Measurements from ENCODE around the gene HSPB6. TPM values are rescaled to one million over a fixed set of nuclear protein-coding genes. Genes with fewer than 3 reads are reported as not detected.

HSPB6 gene
- total and polyA plus RNA-seq, 2 of the 8 experiments (the other 6 are each of a cell fraction or from before 2014, with no cell fraction given), result 0.91 TPM; not detected in 1

GRCh38 chr19:35729021-35729420 lies 27.8 kb downstream of the HSPB6 start (continued):
- no peak for TF ChIP-seq CHD7 (IDR thresholded peaks at IDR 0.05; ENCODE audit: insufficient replicate concordance, low read length)
- TF ChIP-seq POLR2A (IDR thresholded peaks at IDR 0.05; ENCODE audit: control extremely low read depth in 1 of 2, low read depth in 2 of 2, low read length in 2 of 2), result no peak
- no peak for TF ChIP-seq EZH2 (IDR thresholded peaks at IDR 0.05; ENCODE audit: low read depth, low read length, severe bottlenecking)
- TF ChIP-seq ZNF274 (IDR thresholded peaks at IDR 0.05; ENCODE audit: borderline replicate concordance, extremely low read depth, low read length), result no peak
- no peak for TF ChIP-seq TAF1 (IDR thresholded peaks at IDR 0.05; ENCODE audit: low read depth, low read length)
- TF ChIP-seq GTF2F1 (IDR thresholded peaks at IDR 0.05; ENCODE audit: borderline replicate concordance, low read depth, low read length), result no peak
- TF ChIP-seq TAF7 (optimal IDR thresholded peaks at IDR 0.05; ENCODE audit: borderline replicate concordance, low read depth, low read length), result no peak
- no peak for TF ChIP-seq EP300 (IDR thresholded peaks at IDR 0.05; ENCODE audit: borderline replicate concordance in 1 of 2, low read depth in 2 of 2, low read length in 2 of 2)

Measured in H1 (cell line).